Activated CD4-positive, CD25-positive, alpha-beta regulatory T cell treated with anti-CD3 and anti-CD28 coated beads, Interleukin-2, amount 50 U/mL, for 16 hours (primary cell): ENCODE results near the gene F2RL3.
A peak's percentile ranks its signal among the peaks of the same experiment; 100 is the strongest.

Experiments used
- DNase-seq: peaks from one replicate; pipeline ENCODE4 v3.0.0-alpha.2; 2020; ENCODE audit warnings: low read depth, low spot score

F2RL3 gene

GRCh38 chr19:16894080-16894479 is 5.3 kb downstream of the F2RL3 start:
- no peak for DNase-seq

- DNase-seq, result no peak
Measured at GRCh38 chr19:16895467-16896145, 6.8 kb downstream of the F2RL3 start.

GRCh38 chr19:16896146-16897028 is 7.6 kb downstream of the F2RL3 start:
- no peak for DNase-seq

- DNase-seq, result peak; percentile 20
Measured at GRCh38 chr19:16897029-16897855, 8.4 kb downstream of the F2RL3 start.

GRCh38 chr19:16897856-16898161 is 9.0 kb downstream of the F2RL3 start:
- DNase-seq, result no peak

- DNase-seq, result no peak
Measured at GRCh38 chr19:16898361-16899015, 9.7 kb downstream of the F2RL3 start.

GRCh38 chr19:16899566-16900075 is 10.8 kb downstream of the F2RL3 start:
- no peak for DNase-seq

- no peak for DNase-seq
Measured at GRCh38 chr19:16901491-16902175, 12.8 kb downstream of the F2RL3 start.

GRCh38 chr19:16902545-16902944 is 13.7 kb downstream of the F2RL3 start:
- DNase-seq, result no peak

- no peak for DNase-seq
Measured at GRCh38 chr19:16903347-16903746, 14.5 kb downstream of the F2RL3 start.

- DNase-seq, result no peak
Measured at GRCh38 chr19:16904599-16904998, 15.8 kb downstream of the F2RL3 start.

GRCh38 chr19:16908759-16909158 is 20.0 kb downstream of the F2RL3 start:
- DNase-seq, result no peak

GRCh38 chr19:16911046-16911445 is 22.2 kb downstream of the F2RL3 start:
- no peak for DNase-seq

- DNase-seq, result no peak
Measured at GRCh38 chr19:16912780-16913179, 24.0 kb downstream of the F2RL3 start.

- no peak for DNase-seq
Measured at GRCh38 chr19:16914421-16914820, 25.6 kb downstream of the F2RL3 start.

- no peak for DNase-seq
Measured at GRCh38 chr19:16915135-16915534, 26.3 kb downstream of the F2RL3 start.

- no peak for DNase-seq
Measured at GRCh38 chr19:16915734-16916133, 26.9 kb downstream of the F2RL3 start.

GRCh38 chr19:16917401-16917800 is 28.6 kb downstream of the F2RL3 start:
- no peak for DNase-seq

- DNase-seq, result no peak
Measured at GRCh38 chr19:16919496-16919895, 30.7 kb downstream of the F2RL3 start.

GRCh38 chr19:16920816-16921529 is 32.2 kb downstream of the F2RL3 start:
- no peak for DNase-seq
